ENCODE measurements around the gene FHOD3.

- TF ChIP-seq, protein P1, sequence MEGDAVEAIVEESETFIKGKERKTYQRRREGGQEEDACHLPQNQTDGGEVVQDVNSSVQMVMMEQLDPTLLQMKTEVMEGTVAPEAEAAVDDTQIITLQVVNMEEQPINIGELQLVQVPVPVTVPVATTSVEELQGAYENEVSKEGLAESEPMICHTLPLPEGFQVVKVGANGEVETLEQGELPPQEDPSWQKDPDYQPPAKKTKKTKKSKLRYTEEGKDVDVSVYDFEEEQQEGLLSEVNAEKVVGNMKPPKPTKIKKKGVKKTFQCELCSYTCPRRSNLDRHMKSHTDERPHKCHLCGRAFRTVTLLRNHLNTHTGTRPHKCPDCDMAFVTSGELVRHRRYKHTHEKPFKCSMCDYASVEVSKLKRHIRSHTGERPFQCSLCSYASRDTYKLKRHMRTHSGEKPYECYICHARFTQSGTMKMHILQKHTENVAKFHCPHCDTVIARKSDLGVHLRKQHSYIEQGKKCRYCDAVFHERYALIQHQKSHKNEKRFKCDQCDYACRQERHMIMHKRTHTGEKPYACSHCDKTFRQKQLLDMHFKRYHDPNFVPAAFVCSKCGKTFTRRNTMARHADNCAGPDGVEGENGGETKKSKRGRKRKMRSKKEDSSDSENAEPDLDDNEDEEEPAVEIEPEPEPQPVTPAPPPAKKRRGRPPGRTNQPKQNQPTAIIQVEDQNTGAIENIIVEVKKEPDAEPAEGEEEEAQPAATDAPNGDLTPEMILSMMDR (IDR thresholded peaks at IDR 0.05; ENCODE audit: insufficient read depth, low read depth, low read length) = no peak
- TF ChIP-seq EZH2 (IDR thresholded peaks at IDR 0.05; ENCODE audit: insufficient read depth, low read length) = no peak
Observed at GRCh38 chr18:36403896-36404820, 106.6 kb downstream of the FHOD3 start.
